ENCODE measurements around the gene SEMA3E. TPM values are rescaled to one million over a fixed set of nuclear protein-coding genes. Genes with fewer than 3 reads are reported as not detected.
"Not testable (repeated sequence)": the region's sequence is repeated elsewhere in the genome, so short reads cannot be mapped to it uniquely, and the experiment has no call there.

The SEMA3E gene
- total RNA-seq, 1 experiment from 2014 or later = 7.3 TPM

GRCh38 chr7:83562289-83562688, 86.7 kb downstream of the SEMA3E start:
- Histone ChIP-seq H3K4me1 (ENCODE audit: control insufficient read depth, insufficient read depth, low read length) (no peaks in the 10 kb centered on the region), H3K36me3 (ENCODE audit: control insufficient read depth, insufficient read depth, low read length) (no peaks in the 10 kb centered on the region), H3K4me3 (ENCODE audit: low read depth in 2 of 2, low read length in 2 of 2) (no peak overlapping the region), H3K27ac (ENCODE audit: low read length) (peak overlapping the region; percentile 18; the same call in 1 of the 2 replicates), H3K27me3 (ENCODE audit: control insufficient read depth, insufficient read depth, low read length) (no peaks in the 10 kb centered on the region), H3K9me3 (ENCODE audit: control insufficient read depth, insufficient read depth, low read depth, low read length) (no peaks in the 10 kb centered on the region)
- no peak for DNase-seq (ENCODE audit: low read depth, low spot score)
- ATAC-seq = no peak
- ChIA-PET CTCF (no interaction called here), POLR2A (no interaction called here)
- intact Hi-C loops (cut with micrococcal nuclease; ENCODE audit: unreplicated experiment) (no loop called here), in situ Hi-C loops (cut with HindIII; ENCODE audit: low pct_unique_long_range_greater_than_20kb, low sequenced_read_pairs) (no loop called here)
- TF ChIP-seq CTCF (IDR thresholded peaks at IDR 0.05) = no peak
- TF ChIP-seq POLR2AphosphoS5 (IDR thresholded peaks at IDR 0.05; ENCODE audit: low read depth, low read length) = no peak
- no peak for TF ChIP-seq REST (IDR thresholded peaks at IDR 0.05; ENCODE audit: insufficient read depth in 1 of 2, low read depth in 2 of 2, low read length in 1 of 2)
- TF ChIP-seq TCF7L2 (IDR thresholded peaks at IDR 0.05; ENCODE audit: low read depth, low read length) = no peak
- TF ChIP-seq SIN3A (IDR thresholded peaks at IDR 0.05; ENCODE audit: borderline replicate concordance, insufficient read depth, low read depth, low read length) = no peak
- BruUV-seq (replicated peaks) = no TSS peak

GRCh38 chr7:83559887-83560286, 89.1 kb downstream of the SEMA3E start:
- Histone ChIP-seq H3K27ac (ENCODE audit: low read length) (no peak overlapping the region), H3K4me3 (ENCODE audit: low read depth in 2 of 2, low read length in 2 of 2) (no peak overlapping the region), H3K4me1 (ENCODE audit: control insufficient read depth, insufficient read depth, low read length) (no peaks in the 10 kb centered on the region), H3K27me3 (ENCODE audit: control insufficient read depth, insufficient read depth, low read length) (no peaks in the 10 kb centered on the region), H3K36me3 (ENCODE audit: control insufficient read depth, insufficient read depth, low read length) (no peaks in the 10 kb centered on the region), H3K9me3 (ENCODE audit: control insufficient read depth, insufficient read depth, low read depth, low read length) (no peaks in the 10 kb centered on the region)
- no peak for TF ChIP-seq POLR2AphosphoS5 (IDR thresholded peaks at IDR 0.05; ENCODE audit: low read depth, low read length)
- no peak for TF ChIP-seq SIN3A (IDR thresholded peaks at IDR 0.05; ENCODE audit: borderline replicate concordance, insufficient read depth, low read depth, low read length)
- TF ChIP-seq REST (IDR thresholded peaks at IDR 0.05; ENCODE audit: insufficient read depth in 1 of 2, low read depth in 2 of 2, low read length in 1 of 2) = no peak
- no peak for TF ChIP-seq TCF7L2 (IDR thresholded peaks at IDR 0.05; ENCODE audit: low read depth, low read length)
- in situ Hi-C loops (cut with HindIII; ENCODE audit: low pct_unique_long_range_greater_than_20kb, low sequenced_read_pairs) (no loop called here), intact Hi-C loops (cut with micrococcal nuclease; ENCODE audit: unreplicated experiment) (no loop called here)
- no peak for ATAC-seq
- no peak for DNase-seq (ENCODE audit: low read depth, low spot score)
- CTCF ChIA-PET = no interaction called here
- BruUV-seq (replicated peaks) = no TSS peak
- POLR2A ChIA-PET = no interaction called here

- DNase-seq (ENCODE audit: low read depth, low spot score); H3K27ac ChIP-seq (ENCODE audit: low read length); H3K27me3 ChIP-seq (ENCODE audit: control insufficient read depth, insufficient read depth, low read length); BruUV-seq (replicated peaks); H3K4me3 ChIP-seq (ENCODE audit: low read depth in 2 of 2, low read length in 2 of 2); in situ Hi-C loops (cut with HindIII; ENCODE audit: low pct_unique_long_range_greater_than_20kb, low sequenced_read_pairs); H3K4me1 ChIP-seq (ENCODE audit: control insufficient read depth, insufficient read depth, low read length); POLR2A ChIA-PET; H3K9me3 ChIP-seq (ENCODE audit: control insufficient read depth, insufficient read depth, low read depth, low read length); H3K36me3 ChIP-seq (ENCODE audit: control insufficient read depth, insufficient read depth, low read length); CTCF ChIA-PET; ATAC-seq; intact Hi-C loops (cut with micrococcal nuclease; ENCODE audit: unreplicated experiment): not testable (repeated sequence)
These were observed 96.4 kb downstream of the SEMA3E start for GRCh38 chr7:83552556-83552955.

Data from Panc1 (cell line).